HG03558 (cell line): ENCODE measurements around the gene RBM18.

Experiments
- ATAC-seq: cut with Tn5 transposase; IDR thresholded peaks from one replicate; pipeline ENCODE4 v1.9.1; 2021; ENCODE audit warnings: moderate number of reproducible peaks; ENCODE audit not compliant: unreplicated experiment; ENCODE audit errors: extremely low read depth

The RBM18 gene

DNA sequence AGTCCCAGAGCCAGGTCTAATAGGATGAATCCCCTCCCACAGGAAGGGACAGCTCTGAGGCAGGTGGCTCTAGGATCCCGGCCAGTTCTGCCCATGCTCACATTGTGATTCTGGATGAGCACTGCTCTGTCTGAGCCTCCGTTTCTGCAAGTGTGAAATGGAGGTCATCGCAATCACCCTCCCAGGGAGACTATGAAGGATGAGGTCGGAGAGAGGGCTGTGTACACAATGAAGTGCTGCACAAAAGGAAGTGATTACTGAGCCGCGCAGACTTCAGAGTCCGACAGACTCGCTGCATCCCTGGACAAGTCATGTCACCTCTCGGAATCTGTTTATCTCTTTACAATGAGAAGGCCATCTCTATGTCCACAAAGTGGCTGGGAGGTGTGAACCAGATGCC, 57.5 kb downstream of the RBM18 start:
- ATAC-seq: no peak

DNA sequence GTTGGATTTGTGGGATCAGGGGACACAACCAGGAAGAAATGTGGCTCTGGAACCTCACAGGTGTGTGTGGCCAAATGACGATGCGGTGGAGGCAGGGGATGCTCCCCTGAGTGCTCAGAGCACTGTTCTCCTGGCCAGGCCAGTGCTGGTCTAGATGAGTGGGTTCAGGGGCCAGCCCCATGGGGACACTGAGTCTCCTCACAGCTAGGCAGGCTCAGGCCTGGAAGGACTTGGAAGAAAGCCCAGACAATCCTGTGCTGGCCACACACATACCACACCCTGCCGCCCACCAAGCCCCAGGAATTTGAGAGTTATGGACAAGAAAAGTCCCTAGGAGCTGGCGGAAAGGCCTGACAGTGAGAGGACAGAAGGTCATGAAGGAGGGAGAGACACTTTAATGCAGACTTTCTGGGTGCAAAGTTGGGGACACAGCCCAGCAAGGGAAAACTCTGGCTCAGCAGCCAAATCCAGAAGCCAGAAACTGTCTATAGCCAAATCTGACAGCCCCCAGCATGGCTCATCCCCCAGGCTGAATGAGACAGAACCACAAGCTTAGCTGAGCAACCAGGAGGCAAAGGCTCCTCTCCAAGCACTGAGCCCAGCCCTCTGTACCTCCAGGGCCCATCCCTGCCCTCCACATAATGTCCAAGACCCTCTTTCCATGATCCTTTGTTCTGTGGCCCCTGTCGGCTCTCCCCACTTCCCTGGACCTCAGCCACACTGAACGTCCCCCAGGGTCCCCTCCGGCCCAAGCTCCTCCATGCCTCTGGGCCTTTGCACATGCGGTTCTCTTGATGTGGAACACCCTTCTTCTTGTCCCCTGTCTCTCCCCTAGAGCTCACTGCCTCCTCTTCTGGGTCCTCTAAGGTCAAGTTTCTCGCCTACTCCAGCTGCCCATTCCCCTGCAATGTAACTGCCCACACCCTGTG, 58.3 kb downstream of the RBM18 start:
- no peak for ATAC-seq

DNA sequence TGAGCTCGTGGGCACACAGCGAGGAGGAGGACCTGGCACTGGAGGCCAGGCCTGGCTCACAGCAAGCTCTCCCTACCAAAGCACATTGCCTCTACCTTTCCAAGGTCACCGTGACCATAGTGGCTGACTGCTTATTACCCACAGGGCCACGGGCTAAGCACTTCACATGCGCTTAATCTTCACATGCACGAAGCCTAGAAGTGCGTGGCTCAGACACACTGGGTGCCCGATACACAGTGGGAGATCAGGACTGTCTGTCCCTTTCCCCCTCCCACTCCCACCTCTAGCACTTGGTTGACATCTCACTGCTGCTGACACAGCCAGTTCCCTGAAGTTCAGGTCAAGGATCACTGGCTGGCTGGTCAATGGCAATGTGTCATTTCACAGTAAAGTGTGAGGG, 59.5 kb downstream of the RBM18 start:
- ATAC-seq: no peak

DNA sequence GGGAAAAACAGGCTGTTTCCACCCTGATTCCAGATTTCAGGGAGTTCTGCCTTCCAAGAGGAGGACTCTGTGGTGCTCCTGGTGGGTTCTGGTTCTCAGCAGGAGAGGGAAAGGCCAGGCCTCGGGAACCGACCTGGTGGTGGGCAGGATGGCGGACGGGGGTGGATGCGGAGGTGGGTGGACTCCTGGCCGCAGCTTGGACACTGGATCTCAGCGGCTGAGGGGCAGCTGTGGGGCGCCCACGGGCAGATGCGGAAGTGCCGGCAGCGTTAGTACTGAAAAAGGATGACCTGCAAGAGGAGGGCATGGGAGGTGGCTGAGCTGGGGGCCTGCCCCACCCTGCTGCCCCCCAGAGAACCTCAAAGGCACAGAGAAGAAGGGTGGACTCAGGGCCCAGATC, 60.1 kb downstream of the RBM18 start:
- no peak for ATAC-seq

DNA sequence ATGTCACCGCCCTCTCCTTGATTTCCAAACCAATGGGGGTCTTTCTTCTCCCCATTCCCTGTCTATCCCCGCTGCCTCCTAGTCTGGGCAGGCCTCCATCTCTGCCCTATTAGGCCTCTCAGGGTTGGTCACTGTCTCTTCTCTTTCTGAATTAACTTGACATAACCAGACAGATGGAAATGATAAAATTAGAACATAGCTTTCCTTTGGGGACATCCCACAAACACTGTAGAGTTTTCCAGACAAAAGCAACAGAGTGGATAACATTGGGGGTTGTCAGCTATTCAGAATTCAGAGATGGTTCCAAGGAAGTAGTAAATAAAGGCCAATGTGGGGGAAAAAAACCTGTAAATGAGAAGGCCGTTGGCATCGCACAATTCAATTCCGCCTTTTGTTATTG, 60.6 kb downstream of the RBM18 start:
- ATAC-seq: no peak

DNA sequence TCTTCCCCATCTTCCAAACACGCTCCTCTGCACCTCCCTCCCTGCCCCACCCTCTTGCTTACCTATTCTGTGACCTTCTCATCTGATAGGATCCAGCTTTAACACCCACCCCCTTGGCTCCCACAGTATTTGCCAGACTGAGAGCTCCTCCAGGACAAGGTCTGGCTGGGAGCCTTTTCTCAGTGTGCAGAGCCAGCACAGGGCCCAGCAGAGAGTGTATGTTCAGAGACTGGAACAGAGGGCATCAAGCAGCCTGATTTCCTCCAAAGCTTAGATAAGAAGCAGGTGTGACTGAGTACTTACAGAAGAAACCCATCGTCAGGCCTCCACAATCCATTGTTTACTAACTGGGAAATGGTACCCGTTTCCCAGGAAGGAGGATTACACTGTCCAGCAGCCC, 62.5 kb downstream of the RBM18 start:
- no peak for ATAC-seq

DNA sequence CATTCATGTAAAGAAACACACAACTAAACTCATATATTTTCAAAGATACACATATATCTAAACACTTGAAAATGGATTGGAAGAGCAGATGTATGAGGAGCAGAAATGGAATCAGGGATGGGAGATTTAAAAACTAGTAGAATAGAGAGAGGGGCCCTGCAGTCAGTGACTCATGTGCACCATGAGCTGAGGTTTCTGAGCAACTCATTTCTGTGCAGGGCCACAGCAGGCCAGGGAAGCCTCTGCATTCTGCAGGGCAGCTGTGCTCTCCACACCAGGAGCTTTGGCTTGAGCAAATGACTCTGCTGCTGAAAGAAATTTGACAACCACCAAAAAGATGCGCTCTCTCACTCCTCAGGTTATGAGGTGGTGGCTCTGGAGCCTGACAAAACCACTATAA, 63.0 kb downstream of the RBM18 start:
- no peak for ATAC-seq

DNA sequence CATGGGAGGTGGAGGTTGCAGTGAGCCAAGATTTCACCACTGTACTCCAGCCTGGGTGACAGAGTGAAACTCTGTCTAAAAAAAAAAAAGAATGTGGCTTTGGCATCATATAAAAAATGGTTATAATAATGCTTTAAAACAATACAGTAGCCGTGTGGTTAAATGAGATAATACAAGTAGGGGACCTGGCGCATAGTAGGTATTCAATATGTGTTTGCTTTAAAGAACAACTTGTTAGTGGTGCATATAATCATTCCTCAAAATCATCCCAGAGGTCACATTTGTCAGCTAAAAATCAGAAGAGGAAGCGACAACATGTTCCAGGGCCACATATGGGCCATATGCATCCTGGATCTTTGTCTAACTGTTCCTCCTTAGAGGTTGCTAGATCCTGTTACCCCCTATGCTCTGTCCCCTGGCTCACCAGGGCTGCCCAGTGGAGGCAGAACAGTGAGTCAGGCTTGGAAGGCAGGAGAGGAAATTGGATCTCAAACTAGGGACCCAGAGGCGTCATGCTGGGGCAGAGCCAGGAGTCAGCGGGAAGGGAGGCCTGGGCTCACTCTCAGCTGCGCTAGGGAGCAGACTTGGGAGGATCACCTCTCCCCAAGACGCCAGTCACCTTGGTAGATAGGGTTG, 63.6 kb downstream of the RBM18 start:
- ATAC-seq: no peak

DNA sequence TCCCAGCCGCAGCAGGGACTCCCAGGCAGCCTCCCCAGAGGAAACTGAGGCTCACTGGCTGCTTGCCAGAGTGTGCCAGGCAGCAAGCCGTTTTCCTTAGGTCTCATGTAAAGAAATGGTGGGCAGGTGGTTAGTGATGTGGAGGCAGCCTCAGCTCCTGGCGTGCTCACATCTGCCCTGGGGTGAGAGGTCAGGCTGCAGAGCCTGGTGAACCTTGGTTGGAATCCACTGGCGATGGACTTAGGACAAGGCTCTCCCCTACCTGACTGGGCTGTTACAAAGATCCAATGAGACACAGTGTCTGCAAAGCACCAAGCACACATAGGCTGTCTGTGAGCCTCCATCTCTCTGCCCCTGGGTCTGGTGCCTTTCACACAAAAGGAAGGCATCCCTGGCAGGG, 66.8 kb downstream of the RBM18 start:
- ATAC-seq: no peak

DNA sequence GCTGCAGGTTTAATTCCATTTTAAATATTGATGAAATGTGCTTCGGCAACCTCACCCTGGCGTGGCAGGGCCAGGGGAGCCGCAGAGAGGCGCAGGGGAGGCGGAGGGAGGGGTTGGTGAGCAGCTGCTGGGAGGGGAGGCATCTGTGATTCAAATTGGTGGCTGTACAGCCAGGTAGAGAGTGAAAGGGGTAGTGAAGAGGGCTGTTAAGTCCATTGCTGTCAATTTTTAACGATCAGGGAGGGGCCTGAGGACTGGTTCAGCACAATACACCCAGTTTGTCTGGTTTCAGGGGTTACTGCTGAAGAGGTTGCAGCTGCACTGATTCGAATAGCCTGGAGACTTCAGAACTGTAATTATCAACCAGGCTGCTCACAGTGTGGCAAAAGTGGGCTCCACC, 67.2 kb downstream of the RBM18 start:
- ATAC-seq: no peak

DNA sequence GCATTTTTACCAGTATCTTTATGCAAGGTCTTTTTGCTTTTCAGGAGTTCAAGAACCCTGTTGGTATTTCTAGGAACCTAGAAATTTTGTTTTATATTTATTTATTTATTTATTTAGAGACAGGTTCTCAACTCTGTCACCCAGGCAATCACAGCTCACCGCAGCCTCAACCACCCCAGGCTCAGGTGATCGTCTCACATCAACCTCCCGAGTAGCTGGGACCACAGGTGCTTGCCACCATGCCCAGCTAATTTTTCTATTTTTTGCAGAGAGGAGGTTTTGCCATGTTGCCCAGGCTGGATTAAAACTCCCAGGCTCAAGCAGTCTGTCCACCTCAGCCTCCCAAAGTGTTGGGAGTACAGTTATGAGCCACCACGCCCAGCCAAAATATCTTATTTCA, 68.8 kb downstream of the RBM18 start:
- no peak for ATAC-seq

DNA sequence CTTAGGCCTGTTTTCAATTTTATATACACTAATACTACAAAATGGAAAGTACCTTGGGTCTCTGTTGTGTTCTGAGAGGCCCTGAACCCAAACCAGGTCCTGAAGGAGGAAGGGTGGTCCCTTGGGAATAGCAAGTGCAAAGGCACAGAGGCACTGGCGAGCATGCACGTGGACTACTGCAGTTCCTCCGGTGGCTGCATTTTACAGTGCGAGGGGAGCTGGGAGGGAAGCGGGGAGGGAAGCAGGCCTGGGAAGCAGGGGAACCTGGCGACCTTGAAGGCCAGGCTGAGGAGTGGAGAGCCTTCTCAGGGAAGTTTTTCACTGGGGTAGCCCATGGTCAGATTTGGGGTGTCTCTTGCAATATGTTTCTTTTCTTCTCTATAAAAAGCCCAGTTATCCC, 71.0 kb downstream of the RBM18 start:
- ATAC-seq: no peak

DNA sequence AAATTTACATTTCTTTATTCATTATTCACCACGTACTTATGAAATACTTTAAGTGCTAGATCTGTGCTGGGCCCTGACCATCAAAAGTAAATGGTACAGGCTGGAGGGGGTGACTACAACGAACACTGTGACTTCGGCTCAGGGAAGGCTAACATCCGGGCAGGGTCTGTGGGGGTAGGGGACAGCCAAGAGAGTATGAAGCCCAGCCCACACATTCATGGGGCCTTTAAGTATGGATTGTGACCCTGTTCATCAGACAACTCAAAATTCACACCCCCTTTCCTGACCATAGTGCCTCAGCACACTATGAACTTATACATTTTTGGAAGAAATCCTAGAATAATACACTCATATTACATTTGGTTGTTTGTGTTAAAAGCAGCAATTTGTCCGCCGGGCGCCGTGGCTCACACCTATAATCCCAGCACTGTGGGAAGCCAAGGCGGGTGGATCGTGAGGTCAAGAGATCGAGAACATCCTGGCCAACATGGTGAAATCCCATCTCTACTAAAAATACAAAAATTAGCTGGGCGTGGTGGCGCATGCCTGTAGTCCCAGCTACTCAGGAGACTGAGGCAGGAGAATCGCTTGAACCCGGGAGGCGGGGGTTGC, 71.6 kb downstream of the RBM18 start:
- no peak for ATAC-seq

DNA sequence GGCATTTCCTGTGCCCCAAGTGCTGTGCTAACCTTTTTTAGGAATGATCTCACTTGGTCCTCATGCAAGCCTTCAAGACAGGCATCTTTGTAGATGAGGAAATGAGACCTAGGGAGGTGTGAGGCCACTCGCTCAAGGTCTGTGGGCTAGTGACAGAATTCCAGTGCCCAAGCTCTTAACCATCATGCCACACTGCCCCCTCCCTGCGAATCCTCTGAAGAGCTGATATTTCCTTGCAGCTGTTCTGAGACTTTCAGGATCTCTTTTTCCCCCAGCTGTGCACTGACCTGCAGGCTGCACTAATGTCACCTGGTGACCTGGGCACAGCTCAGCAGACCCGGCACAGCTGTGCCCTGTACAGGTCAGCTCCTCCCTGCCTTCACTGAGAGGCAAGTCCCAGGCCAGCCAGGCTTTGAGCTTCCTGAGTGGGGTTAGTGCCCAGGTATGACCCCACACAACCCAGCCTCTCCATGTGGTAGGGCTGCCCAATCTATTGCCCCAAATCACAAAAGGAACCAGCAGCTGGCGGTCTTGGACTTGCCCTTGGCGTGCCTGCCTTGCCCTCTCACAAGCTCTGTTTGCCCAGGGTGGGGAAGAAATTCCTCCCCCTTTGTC, 72.3 kb downstream of the RBM18 start:
- ATAC-seq: no peak

DNA sequence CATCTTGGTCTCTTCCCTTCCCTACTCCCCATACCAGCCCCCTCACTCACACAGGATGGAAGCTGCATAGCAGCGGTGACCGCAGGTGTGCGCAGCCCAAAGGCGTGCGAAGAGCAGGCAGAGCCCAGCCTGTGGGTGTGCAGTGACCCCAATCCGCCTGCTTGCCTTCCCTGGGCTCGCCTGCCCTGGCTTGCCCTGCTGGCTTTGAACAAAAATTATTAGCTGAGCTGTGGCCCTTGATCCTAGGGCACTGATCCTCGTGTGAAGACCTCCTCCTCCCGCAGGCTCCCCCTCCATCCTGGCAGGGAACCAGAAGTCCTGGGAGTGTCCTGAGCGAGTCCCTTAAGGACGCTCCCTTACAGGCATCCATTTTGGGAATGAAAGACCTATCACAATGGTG, 73.1 kb downstream of the RBM18 start:
- no peak for ATAC-seq

DNA sequence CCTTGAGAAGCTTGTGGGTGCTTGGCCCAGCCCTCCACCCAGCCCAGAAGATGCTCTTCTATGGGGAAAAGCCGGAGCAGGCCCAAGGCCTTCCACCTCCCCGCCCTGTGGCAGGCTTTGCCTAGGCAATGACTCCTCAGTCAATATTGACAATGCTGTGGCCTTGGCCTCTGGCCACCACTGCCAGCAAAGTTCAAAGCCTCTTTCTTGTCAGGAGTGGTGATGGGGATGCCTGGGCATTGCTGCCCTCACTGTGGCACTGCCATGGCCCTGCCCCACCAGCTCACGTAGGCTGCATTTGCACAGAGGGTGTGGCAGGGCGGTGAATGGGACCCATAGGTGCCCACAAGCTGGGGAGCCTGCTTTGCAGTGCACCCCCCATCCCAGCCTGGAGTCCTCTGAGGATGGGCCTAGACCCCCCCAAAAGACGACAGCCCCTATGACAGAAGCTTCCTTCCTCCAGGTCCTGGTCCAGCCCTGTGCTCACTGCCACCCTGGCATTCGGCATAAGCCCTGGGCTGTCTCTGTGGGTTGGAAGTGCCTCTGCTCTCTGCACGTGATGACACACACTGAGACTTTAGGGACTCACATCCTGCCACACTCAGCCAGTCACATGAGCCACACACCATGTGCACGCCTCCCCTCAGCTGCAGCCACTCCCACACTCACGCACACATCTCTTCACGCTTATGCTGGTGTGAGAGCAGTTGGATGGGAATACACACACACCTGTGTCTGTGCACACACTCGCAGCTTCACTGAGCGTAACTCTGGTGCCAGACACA, 73.9 kb downstream of the RBM18 start:
- no peak for ATAC-seq

DNA sequence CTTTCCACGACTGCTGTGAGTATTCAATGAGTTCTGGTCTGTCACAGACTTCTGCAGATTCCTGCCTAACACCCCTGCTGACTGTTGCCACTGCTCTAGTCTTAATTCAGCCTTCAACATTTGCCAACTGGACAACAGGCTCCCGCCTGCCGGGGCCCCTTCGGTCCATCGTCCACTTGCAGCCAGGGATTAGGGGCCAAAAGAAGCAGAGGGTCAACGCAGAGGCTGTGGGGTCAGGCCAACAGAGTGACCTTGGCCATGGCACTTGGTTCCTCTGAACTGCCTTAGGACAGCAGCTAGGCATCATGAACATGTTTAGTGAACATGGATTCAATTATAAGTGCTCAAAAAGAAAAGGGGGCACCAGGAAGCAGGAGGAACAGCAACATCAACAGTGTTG, 76.3 kb downstream of the RBM18 start:
- no peak for ATAC-seq
